Inflammatory macrophage treated with lipopolysaccharide for 1 hour (primary cell): ENCODE data around the gene SCYL1.

Experiments used
- DNase-seq, 2 donors: peaks; one replicate each; pipeline ENCODE4 v3.0.0-alpha.2; 2020 to 2022

The SCYL1 gene

DNA sequence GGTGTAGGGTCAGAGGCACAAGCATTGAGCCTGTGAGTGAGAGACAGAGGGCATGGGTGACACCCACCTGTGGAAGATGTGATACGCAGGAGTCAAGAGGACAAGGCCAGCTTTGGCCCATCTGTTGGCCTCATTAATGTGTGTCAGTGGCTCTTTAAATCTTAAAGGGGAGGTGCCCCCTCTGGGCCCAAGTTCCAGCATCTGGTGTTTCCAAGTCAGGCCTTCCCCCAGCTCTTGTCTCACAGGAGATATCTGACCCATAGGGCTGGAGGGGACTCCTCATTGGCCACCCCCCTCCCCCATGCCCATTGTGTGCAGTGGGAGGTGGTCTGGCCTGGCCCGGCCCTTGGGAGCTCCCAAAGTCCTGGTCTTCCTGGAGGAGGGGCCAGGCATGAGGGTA lies 61.8 kb downstream of the SCYL1 start:
- peak in 1 of 2 donors; percentile 65 for DNase-seq
